Esophagus muscularis mucosa (tissue), 4 donors: ENCODE data around the gene MPRIP. TPM values are rescaled to one million over a fixed set of nuclear protein-coding genes. Genes with fewer than 3 reads are reported as not detected.

ENCODE experiments used
- DNase-seq: peaks from one replicate; pipeline ENCODE4 v3.0.0-alpha.2; 2017; ENCODE audit errors: extremely low spot score
- H3K27ac ChIP-seq, 4 donors: fragments of 200-600 bp; sonication (generic); replicated peaks in 1 of 4; 1 replicate in 3 of 4; 2 replicates in 1 of 4; pipeline ENCODE4 v1.5.1; 2016 to 2019; ENCODE audit warnings: mild to moderate bottlenecking in 1 of 4
- H3K27me3 ChIP-seq, 4 donors: fragments of 200-600 bp; sonication (generic); one replicate each; pipeline versions ENCODE4 v1.5.1 to v1.6.0; 2016 to 2019
- H3K36me3 ChIP-seq, 4 donors: fragments of 200-600 bp; sonication (generic); one replicate each; pipeline ENCODE4 v1.5.1; 2016 to 2019
- H3K4me1 ChIP-seq, 4 donors: fragments of 200-600 bp; sonication (generic); one replicate each; pipeline ENCODE4 v1.5.1; 2016 to 2019
- H3K4me3 ChIP-seq, 4 donors: fragments of 200-600 bp; sonication (generic); 1 replicate in 2 of 4; 2 replicates in 2 of 4; pipeline ENCODE4 v1.5.1; 2016 to 2019; ENCODE audit warnings: mild to moderate bottlenecking in 4 of 4, moderate library complexity in 1 of 4
- H3K9me3 ChIP-seq, 4 donors: fragments of 200-600 bp; sonication (generic); 1 replicate in 3 of 4; 2 replicates in 1 of 4; pipeline ENCODE4 v1.5.1; 2016 to 2019
- EP300 ChIP-seq: sonication (generic); formaldehyde crosslinking; IDR thresholded peaks from one replicate; pipeline ENCODE4 v1.6.1; 2017; ENCODE audit warnings: antibody characterized with exemption
- POLR2A ChIP-seq: fragments of 450-650 bp; IDR thresholded peaks from one replicate; pipeline ENCODE4 v1.6.1; 2017; ENCODE audit warnings: antibody characterized with exemption, moderate library complexity, mild to moderate bottlenecking, low read depth
- POLR2AphosphoS5 ChIP-seq, 2 donors: sonication (generic); formaldehyde crosslinking; IDR thresholded peaks; one replicate each; pipeline ENCODE4 v1.6.1; 2017; ENCODE audit warnings: antibody characterized with exemption in 2 of 2
- WGBS: methylation state at CpG from one replicate; pipeline ENCODE4 v1.1.5; 2018; 5-methylcytosine and 5-hydroxymethylcytosine counted together
- intact Hi-C: fragments of 100-400 bp; cut with DNase I; formaldehyde crosslinking; loops from one replicate; pipeline ENCODE4 v1.15.1; 2023
- total RNA-seq, 4 donors: library from RNA; depleted of rRNA; stranded (reverse); fragments of >200 nt; gene quantifications; one replicate each; pipeline versions ENCODE4 v1.1.0 to v1.2.1, GENCODE V29; 2016
- TF ChIP-seq, protein P1 (sequence below), 3 experiments: fragments of 200-600 bp in 2 of 3; fragments of 450-650 bp in 1 of 3; sonication (generic) in 2 of 3; IDR thresholded peaks; one replicate each; pipeline ENCODE4 v1.5.1; 2017 to 2019; ENCODE audit warnings: antibody characterized with exemption in 3 of 3, mild to moderate bottlenecking in 2 of 3, moderate library complexity in 1 of 3

Gene MPRIP
- total RNA-seq, 4 donors from 2014 or later = 108 to 194 (median 129) TPM

DNA sequence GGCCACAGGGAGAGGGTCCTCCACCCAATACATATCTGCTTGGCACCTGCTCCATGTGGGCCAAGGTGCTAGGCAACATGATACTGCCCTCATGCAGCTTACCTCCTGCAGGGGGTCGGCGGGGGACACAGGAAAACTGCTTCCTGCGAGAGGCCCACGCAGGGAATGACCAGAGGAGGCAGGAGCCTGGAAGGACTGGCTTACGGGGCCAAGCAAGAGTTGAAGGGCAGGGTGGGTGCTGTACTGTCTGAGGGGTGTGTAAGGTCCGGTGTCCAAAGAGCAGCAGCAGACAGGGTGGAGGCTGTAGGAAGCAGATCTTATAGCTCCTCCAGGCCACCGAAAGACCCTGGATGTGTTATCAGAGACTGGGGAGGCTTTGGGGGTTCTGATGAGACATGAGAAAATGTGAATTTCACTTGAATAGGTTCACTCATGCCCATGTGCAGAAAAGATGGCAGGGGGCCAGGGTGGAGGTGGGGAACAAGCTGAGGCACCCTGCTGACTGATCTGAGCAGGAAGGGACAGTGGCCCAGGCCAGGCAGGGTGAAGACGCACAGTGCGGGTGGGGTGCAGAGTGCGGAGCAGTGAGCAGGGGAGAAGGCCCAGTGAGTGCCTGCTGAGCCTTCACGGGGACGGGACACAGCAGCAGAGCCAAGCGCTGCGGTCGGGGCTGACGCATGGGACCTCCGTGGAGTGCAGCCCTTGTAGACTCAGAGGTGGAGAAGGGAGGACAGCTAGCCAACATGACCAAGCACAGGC is 186.4 kb downstream of the MPRIP start:
- Histone ChIP-seq H3K27ac (no peak overlapping the region), H3K27me3 (no peaks in the 10 kb centered on the region), H3K36me3 (peaks cover 84 to 93% (median 91%) of the 10 kb centered on the region in 4 donors), H3K4me3 (no peak overlapping the region), H3K4me1 (peaks cover 7 to 37% (median 21%) of the 10 kb centered on the region in 4 donors), H3K9me3 (no peaks in the 10 kb centered on the region)
- WGBS = 90% methylated on average over 17 of the region's 17 CpGs
- no peak for DNase-seq
- TF ChIP-seq POLR2AphosphoS5 (IDR thresholded peaks at IDR 0.05) (no peak), EP300 (no peak), POLR2A (no peak)
- TF ChIP-seq, protein P1, sequence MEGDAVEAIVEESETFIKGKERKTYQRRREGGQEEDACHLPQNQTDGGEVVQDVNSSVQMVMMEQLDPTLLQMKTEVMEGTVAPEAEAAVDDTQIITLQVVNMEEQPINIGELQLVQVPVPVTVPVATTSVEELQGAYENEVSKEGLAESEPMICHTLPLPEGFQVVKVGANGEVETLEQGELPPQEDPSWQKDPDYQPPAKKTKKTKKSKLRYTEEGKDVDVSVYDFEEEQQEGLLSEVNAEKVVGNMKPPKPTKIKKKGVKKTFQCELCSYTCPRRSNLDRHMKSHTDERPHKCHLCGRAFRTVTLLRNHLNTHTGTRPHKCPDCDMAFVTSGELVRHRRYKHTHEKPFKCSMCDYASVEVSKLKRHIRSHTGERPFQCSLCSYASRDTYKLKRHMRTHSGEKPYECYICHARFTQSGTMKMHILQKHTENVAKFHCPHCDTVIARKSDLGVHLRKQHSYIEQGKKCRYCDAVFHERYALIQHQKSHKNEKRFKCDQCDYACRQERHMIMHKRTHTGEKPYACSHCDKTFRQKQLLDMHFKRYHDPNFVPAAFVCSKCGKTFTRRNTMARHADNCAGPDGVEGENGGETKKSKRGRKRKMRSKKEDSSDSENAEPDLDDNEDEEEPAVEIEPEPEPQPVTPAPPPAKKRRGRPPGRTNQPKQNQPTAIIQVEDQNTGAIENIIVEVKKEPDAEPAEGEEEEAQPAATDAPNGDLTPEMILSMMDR (IDR thresholded peaks at IDR 0.05) = no peak
- intact Hi-C loops = no loop called here

DNA sequence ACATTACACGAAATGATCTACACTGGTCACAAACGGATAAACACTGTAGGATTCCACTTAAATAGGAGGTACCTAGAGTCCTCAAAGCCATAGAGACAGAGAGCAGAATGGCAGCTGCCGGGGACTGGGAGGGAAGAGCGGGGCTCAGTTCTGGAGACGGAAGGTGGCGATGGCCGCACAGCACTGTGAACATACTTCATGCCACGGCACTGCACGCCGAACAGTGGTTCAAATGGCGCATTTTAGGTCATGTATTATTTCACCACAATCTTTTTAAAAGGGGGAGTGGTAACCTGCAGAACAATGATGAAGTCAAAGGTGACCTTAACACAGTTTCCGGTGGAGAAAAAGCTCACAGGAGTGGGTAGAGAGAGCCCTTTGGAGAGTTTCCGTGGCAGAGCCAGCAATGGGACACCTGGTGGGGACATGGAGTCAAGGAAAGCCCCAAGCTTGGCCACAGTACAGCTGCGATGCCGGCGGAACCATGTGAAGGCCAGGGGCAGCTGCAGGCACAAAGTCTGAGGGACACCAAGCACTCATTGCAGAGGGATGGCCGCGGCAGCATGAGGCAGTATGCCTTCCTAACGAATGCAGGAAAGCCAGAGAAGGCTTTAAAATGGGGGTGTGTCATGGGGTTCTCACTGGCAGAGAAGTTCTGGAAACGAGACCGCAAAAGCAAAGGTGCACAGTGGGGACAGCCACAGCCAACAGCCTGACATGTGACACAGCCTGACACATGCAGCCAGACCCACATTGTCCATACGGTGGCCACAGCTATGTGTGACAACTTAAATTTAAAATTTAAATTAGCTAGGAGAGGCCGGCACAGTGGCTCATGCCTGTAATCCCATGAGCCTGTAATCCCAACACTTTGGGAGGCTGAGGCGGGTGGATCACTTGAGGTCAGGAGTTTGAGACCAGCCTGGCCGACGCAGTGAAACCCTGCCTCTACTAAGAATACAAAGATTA is 187.4 kb downstream of the MPRIP start:
- no peaks in the 10 kb centered on the region for H3K9me3 ChIP-seq
- no peak overlapping the region for H3K4me3 ChIP-seq
- TF ChIP-seq, protein P1 (IDR thresholded peaks at IDR 0.05) = no peak
- TF ChIP-seq POLR2AphosphoS5 (IDR thresholded peaks at IDR 0.05) (no peak), POLR2A (no peak), EP300 (no peak)
- intact Hi-C loops = no loop called here
- WGBS = 93% methylated on average over 24 of the region's 26 CpGs
- peaks cover 17 to 47% (median 31%) of the 10 kb centered on the region in 4 donors for H3K4me1 ChIP-seq
- H3K36me3 ChIP-seq = peaks cover 74 to 83% (median 81%) of the 10 kb centered on the region in 4 donors
- no peak for DNase-seq
- no peaks in the 10 kb centered on the region for H3K27me3 ChIP-seq
- no peak overlapping the region for H3K27ac ChIP-seq

DNA sequence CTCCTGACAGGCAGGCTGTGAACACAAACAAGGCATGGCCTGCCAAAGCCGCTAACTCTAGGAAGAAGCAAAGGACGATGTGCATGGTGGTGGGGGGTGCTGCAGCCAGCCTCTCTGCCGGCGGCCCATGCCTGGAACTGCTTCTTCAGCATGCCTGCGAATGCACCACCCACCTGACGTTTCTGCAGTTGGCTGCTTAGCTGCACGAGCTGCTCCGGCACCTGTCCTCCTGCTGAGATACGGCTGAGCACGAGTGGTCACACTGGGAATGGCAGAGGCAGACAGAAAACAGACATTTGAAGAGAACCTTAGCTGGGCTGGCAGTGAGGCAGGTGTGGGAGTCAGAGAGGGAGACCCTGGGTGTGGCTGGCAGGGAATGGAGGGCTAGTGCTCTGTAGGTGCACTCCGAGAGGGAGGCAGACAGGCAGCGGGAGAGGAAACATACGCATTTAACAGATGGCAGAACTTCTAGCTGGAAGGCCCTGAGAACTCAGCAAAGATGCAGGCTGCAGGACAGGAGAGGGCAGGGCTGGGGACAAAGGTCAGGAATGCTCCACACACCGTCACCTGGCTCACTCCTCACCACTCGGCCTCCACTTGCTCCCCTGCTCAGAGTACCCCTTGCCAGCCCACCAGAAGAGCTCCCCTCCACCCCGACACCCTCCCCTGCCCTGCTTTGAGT is 189.5 kb downstream of the MPRIP start:
- Histone ChIP-seq H3K9me3 (no peaks in the 10 kb centered on the region), H3K4me3 (no peak overlapping the region), H3K27me3 (no peaks in the 10 kb centered on the region), H3K36me3 (peaks cover 53 to 62% (median 60%) of the 10 kb centered on the region in 4 donors), H3K4me1 (peaks cover 33 to 58% (median 47%) of the 10 kb centered on the region in 4 donors), H3K27ac (no peak overlapping the region)
- TF ChIP-seq POLR2AphosphoS5 (IDR thresholded peaks at IDR 0.05) (no peak), POLR2A (no peak), EP300 (no peak)
- TF ChIP-seq, protein P1 (IDR thresholded peaks at IDR 0.05) = no peak
- WGBS = 71% methylated on average over 15 of the region's 16 CpGs
- DNase-seq = no peak
- intact Hi-C loops = no loop called here

DNA sequence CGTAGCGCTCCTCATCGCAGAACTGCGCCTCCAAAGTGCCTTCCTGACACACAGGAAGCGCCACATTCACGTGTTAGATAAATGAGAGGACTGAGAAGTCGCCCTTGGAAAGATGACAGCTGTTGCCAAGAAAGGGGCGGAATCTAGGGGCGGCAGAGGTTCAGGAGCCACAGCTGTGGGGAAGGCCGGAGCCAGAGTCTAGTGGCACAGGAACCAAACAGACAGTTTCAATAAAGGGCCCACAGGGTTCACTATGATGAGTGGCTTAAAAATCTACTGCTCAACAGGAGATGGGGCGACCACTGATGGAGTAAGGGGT is 190.0 kb downstream of the MPRIP start:
- Histone ChIP-seq H3K9me3 (no peaks in the 10 kb centered on the region), H3K36me3 (peaks cover 48 to 57% (median 55%) of the 10 kb centered on the region in 4 donors), H3K4me3 (no peak overlapping the region), H3K4me1 (peaks cover 33 to 57% (median 47%) of the 10 kb centered on the region in 4 donors), H3K27me3 (no peaks in the 10 kb centered on the region), H3K27ac (no peak overlapping the region)
- intact Hi-C loops = no loop called here
- TF ChIP-seq POLR2A (no peak), POLR2AphosphoS5 (IDR thresholded peaks at IDR 0.05) (no peak), EP300 (no peak)
- TF ChIP-seq, protein P1 (IDR thresholded peaks at IDR 0.05) = no peak
- 70% methylated on average over 11 of the region's 11 CpGs for WGBS
- DNase-seq = no peak
